Measurements from ENCODE around the gene CXXC5.

Gene CXXC5

DNA sequence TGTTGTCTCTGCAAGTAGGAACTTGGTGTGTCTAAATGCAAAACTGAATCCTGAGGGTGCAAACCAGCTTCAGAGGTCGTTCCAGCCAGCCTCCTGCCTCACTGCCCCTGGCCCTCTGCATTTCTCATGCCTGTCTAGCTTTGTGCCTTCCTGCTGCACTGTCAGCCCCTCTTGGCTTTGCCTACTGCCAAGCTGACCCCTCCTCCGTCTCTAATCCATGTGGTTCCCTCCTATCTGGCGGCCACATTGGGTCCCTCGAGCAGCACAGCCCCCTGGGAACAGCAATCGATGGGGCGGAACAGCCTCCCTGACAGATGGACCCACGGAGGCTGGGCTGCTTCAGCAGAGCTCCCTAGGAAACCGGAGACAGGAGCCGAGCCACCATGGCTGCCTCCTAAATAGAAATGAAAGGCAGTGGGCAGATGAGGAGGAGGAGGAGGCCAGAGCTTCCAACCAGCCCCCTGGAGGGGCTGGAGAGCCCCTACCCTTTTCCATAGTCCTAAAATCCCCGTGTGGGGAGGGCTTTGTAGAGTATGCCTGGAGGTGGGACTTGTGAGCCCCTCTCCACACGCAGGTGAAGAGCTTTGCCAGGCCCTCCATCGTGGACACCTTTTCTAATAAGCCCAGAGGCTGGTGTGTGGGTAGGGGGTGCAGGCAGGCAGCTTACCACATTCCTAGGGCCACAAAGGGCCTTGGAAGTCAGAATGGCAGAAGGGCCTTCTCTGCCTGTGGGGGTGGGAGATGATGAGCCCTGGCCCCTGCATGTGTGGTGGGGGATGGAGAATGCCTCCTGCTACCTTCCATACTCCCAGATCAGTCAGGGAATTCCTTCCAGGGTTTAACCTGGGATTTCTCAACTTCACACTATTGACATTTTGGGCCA is 9.2 kb upstream of the CXXC5 start:
- DNase-seq = peak; percentile 23

DNA sequence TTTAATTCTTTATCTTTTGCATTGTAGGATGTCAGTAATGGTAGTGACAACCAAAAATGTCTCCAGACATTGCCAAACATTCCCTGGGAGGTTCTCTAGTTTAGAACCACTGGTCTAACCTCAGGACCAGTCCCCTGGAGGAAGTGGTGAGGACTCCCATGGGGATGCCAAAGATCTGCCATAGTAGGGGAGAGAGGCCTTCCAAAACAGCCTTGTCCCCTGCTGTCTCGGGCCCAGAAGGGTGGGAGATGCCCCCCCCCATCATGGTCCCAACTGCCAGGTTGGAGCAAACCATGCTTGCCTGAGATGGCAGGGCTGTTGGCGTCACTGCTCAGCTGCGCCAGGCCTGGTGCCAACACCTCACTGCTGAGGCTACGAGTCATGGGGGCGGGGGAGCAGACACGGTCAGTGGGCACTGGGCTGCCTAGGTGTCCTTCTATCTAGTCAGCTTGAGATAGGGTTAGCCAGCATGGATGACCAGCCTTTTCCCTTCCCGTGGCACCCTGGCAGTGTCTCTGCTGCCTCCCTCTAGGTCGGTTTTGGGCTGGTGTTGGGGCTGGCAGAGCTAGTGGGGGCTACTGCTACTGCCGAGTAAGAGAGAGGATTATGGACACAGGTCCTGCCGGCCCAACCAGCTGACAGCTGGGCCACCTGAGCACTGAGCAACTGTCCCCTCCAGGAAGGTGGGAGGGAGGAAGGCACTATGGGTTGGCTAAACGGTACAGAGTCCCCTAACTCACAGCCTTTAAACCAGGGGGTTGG is 8.3 kb upstream of the CXXC5 start:
- peak; percentile 23 for DNase-seq

DNA sequence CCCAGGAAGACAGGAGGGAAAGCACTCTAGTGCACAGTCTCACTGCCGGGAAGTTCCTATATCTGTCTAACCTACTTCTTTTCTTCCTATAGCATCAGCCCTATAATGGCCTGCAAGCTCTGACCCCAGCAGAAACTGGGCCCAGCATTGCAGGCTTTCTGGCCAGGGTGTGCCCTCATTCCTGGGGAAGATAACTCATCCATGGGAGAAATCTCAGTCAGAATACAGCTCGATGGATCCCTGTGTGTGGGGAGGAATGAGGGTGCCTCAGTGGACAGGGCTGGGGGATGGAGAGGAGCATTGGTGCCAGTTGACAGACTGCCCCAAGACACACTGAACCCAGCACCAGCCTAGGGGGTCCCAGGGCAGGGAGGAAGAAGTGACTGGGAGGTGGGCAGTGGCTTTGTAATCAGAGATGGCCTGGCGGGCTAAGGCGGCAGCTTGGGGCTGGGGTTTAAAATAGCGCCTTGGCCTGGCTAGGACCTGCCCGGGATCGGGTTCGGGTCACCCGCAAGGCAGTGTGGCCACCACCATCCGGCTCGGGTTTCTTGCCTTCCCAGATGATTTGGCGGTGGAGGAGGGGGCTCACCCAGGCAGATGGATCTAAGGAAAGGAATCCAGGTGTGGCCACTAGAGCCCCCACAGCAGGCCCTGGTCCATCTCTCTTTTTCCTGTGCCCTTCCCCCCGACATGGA is 7.6 kb upstream of the CXXC5 start:
- peak; percentile 19 for DNase-seq

DNA sequence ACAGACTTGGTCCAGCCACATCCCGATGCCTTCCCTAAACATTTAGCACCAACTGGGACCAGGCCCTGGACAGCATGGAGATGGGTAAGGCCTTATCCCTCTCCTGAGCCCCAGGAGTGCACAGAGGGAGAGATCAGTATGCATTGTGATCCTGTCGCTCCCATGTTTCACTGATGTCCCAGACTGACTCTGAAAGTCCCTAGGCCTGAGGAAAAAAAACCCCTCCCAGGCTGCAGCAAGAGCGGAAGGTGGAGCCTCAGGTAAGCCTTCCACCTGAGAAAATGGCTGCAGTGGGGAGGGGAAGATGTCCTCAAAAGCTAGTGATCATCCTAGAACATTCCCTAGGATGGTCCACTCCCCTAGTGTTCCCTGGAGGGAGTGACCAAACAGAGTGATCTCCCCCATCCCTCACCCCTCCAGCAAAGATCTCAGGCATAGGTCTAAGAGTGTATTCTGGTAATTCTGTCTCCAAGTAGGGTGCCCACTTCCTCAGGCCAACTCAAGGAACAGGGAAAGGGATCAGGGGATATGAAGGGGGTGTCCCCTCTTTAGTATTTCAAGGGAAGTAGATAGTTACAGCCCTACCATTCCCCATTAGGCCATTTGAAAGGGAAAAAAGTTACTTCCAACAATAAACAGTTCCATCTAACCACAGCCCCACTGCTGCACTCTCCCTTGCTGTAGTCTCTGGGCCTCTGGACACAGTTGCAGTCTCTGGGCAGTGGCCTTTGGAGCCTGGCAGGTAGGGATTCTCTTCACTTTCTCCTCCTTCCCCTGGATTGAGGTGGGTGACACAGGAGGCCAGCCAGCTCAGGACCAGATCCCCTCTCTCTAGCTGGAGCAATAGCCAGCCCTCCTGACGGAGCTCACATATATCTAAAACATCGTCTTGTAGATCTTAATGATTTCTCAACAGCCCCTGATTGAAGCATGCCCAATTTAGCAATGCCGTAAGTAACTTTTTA is 6.8 kb upstream of the CXXC5 start:
- no peak for DNase-seq

DNA sequence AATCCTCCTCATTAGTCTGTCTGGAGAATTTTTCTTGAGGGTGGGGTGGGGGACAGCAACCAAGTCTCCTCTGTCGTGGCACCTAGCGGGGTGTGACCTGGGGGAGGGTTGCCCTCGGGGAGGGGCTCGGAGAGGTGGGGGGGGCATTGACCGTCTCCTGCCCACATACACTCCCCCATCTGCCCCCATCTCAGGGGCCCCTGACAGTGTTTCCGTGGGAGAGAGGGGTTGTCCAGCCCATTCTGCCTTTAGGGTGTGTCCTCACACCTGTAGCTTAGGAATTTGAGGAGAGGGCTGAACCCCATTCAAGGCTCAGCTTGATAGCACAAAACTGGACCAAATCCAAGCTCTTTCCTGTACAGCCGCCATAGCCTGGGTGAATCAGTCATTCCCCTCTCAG is 5.9 kb upstream of the CXXC5 start:
- no peak for DNase-seq

DNA sequence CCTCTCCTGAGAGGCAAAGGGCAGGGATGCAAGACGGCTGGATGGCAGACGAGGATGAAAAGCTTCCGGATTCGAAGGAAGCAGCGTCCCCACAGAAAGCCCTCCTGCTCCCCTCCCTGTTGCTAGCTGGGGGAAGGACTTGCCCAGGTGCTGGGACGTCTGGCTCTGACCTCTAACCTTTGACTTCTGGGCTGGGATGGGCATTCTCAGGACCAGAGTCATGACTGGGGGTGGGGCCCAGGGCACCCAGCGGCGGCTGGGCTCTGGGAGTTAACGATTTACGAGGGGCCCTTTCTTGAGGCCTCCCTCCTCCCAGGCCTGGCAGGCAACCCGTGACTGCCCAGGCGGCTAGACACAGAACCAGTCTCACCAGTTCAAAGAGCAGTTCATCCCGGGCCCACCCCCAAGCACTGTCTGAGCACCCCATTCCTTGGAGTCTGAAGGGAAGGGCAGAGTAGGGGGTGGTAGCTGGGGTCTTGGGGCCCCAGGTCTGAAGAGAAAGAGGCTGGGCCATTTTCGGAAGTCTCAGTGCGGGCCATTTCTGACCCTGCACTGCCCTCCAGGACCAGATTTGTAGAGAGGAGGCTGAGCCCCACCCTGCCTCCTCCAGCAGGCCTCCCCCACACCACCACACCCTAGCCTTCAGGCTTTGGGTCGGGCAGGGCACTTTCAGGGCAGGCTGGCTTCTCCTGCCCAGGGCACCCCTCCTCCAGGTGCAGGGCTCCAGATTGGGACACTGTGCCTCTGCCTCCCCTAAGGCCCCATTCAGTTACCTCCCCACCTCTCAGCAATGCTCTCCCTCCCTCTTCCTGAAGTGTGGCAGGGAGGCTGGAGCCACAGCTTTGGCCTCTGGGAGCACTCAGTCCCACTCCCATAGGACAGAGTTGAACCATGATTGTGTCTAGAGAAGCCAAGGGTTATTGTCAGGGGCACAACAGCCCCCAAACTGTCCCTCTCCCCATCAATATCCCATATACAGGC is 5.0 kb upstream of the CXXC5 start:
- DNase-seq = no peak

DNA sequence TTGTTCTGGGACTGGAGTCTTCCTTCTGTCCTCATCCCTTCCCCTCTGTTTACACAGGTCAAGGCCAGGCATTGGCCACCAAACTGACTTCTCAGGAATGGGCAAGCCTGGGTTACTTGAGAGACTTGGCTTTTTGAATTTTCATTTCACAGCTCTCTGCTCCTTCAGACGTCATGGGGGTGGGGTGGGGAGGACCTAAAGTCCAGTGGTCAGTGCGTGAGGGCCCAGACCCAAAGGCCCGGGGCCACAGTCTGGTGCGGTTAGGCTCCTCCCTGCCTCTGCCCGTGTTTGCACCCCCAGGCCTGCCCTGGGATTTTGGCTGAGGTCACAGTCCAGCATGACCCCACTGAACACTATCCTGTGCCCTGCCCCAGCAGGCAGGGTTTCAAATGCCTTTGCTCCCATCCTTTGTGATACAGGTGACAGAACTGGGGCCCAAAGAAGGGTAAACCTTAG is 4.1 kb upstream of the CXXC5 start:
- DNase-seq = no peak

DNA sequence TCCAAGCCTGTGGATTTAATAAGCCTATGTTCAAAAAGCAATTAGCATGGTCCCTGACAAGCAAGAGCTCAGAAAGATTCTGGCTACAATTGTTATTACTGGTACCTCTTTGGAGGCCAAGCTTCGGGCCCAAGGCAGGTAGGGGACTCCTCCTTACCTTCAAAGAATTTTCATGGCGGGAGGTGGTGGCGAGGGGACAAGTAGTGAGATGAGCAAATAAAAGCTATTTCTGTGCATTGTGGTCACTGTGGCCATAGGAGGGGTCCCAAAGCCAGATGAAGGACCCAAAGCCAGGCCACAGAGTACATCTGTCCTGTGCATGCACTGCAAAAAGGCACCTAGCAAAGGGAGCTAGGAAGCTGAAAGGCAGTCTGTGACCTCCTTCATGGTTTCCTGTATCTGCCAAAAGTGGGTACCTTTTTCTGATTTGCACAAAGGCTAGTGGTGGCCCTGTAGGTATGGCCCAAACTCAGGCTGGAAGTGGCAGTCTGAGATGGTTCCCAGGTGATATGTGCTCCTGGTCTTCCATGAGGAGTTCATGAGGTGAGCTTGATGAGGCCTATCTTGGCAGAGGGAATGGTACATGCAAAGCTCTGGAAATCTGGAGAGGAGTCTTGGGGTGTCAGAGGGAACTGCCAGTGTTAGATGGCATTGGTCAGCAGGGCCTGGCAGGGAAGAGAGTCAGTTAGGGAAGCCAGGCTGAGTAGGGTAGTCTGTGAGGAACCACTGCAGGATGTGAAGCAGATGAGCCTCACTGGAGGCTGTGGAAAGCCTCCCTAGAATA is 3.3 kb upstream of the CXXC5 start:
- no peak for DNase-seq

DNA sequence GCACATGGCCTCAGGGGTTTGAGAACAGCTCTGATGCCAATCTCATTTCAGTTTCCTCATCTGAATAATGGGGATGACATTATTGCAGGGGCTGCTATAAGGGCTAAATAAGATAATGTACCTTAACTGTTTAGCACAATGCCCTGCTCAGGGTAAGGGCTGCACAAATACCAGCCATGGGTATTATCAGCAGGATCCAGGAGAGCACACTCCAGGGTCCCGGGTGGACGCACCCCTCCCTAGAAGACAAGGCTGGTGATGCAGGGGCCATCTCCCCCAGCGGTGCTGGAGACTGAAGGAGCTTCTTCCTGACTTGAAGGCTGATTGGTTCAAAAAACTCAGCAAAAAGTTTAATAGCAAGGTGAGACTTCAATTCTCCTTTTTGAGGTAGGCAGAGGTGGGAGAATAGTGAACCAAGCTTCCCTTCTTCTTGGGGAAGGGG is 2.7 kb upstream of the CXXC5 start:
- DNase-seq = no peak

DNA sequence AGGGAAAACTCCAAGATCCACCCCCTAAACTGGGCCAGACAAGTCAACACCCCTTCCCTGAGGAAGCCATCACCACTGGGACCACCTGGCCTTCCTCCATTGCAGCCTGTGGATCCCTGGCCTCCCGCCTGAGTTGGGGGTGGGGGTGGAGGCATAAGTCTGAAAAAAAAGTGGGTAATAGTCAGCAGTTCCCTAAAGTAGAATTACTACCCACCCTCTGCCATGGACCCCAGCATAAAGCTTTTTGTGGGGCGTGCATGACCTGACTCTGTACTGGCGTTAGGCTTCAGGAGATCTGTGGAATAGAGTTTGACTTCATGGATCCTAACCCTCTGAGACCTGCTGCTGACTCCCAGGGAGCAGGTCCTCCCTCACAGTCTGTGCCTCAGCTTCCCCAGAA is 2.0 kb upstream of the CXXC5 start:
- no peak for DNase-seq

DNA sequence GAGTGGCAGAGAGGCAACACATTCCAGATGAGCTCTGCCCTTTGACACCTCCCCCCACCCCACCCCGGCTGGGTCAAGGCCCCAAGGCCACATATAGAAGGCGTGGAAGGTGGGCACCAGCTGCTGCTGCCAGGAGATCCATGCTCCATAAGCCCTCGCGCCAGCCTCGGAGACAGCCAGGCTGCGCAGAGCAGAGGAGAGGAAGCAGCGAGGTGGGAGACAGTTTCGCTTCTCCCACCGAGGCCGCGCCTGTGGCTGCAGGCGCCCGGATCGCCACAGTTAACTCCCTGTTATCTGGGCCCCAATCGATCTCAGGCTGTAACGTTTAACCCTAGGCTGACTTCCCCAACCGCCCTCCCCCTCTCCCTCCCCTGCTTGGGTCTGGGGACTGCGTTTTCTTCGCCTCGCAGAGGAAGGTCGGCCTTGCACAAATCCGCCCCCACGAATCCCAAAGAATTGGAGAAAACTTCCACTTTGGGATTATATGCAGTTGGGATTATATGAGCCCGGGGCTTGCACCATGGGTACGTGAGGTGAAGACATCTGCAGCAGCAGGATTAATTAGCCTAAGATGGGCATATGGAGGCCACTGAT is 1.1 kb upstream of the CXXC5 start:
- no peak for DNase-seq

DNA sequence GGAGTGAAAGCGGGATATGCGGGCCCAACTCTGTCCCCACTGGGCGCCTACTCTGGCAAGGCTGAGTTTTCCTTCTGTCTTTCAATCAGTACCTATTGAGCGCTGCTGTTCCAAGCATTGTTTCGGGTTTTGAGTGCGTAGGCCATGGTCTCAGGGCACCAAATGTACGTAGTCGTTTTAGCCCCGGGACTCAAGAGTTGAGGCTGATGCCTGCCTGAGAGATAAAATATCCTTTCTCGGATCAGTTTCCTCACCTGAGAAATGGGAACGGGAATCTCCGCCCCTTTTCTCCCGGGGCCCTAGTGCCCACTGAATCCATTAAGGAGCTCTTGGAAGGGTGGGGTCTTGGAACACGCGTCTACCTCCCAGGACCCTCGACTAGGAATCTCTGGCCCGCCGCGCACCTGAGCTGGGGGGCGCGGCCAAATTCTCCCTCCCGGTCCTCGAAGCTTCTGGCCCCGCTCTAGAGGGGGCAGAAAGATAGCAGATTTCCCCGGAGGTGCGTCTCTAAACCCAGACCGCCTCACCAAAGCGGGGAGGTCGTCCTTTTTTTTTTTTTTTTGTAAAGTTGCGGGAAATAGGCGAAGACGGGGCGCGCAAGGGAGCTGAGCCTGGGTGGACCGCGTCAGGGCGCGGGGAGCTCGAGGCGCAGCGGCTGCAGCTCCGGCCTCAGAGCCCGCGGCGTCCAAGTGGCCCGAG is 494 bp upstream of the CXXC5 start:
- DNase-seq = no peak

DNA sequence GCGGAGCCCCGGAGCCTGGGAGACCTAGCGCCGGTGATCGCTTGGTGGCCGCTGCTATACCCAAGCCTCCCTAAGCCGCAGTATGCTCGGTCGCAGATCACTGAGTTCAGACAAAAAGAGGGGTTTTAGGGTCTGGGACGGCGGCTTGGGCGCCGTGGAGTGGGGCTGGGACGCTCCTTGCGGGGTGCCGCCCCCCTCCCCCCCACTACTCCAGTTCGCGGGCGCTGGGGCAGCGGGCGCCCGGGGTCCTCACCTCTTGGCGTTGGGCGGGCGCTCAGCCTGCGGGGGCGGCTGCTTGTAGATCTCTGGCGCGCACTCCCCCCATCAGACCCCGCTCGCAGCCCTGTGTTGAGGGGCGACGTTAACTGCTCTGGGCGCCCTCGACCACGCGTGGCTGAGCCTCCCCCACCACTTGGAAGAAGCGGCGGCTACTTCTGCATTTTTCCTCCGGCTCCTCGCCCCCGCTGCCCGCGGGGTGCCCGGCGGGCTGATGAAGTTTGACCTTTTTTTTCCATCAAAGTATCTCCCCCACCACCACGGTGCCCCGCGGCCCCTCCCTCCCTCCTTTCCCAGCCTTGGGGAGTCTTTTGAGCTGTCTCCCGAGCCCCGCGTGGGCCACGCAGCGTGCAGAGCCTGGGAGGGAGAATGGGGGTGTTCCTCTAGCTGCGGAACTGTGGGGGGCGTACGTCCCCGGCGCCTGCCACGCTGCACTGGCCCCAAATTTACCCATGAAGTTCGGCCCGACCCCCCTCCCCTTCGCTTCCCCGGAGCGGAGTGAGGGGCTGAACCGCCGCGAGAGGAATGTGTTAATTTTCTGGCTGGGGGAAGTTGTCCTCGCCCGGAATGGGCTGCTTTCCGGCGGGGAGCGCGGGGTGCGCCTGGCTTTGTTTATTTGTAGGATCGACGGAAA is 1.2 kb downstream of the CXXC5 start:
- peak; percentile 34 for DNase-seq

DNA sequence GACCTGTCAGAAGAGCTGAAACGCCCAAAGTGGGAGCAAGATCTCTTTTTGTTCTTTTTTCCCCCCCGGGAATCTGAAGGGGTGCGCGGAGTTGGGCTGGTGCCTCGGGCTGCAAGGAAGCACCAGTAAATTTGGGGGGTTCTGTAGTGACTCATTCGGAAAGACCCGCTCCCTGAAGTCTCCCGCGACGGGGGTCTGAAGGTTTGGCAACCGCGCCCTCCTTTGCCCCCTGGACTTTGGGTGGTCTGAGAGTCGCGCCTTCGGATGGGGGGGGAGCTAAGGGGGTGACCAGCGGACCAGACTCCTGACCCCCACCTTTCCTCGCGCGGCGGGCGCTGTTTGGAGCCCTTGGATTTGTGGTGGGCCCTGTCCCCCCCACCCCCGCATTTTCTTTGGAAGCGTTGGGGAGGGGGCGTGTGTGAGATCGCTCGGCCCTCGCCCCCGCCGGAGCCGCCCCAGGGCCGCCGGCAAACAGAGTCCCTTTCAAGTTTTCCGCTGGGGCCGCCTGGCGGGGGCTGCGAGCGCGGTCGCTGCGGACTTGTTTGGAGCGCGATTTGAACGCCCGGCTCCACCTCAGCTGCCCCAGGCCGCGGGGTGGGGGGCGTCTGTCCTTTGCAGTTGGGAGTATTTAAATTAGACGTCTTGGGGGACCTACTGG is 2.0 kb downstream of the CXXC5 start:
- DNase-seq = peak; percentile 58

DNA sequence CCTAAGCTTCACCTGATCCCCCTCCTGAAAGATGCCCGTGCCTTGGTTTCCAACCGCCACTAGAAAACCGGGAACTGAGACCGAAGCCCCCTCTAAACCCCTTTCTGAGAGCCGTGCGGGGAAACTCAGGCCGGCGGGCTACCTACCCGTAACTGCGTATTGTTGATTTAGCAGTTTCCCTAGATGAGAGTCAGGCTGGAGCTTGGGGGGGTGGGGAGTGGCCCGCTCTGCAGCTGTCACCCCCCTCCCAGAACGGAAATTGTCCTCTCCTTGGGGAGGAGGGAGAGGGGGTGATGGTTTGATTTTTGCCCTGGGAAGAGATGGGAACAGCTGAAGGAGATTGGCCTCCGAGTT is 2.5 kb downstream of the CXXC5 start:
- no peak for DNase-seq

DNA sequence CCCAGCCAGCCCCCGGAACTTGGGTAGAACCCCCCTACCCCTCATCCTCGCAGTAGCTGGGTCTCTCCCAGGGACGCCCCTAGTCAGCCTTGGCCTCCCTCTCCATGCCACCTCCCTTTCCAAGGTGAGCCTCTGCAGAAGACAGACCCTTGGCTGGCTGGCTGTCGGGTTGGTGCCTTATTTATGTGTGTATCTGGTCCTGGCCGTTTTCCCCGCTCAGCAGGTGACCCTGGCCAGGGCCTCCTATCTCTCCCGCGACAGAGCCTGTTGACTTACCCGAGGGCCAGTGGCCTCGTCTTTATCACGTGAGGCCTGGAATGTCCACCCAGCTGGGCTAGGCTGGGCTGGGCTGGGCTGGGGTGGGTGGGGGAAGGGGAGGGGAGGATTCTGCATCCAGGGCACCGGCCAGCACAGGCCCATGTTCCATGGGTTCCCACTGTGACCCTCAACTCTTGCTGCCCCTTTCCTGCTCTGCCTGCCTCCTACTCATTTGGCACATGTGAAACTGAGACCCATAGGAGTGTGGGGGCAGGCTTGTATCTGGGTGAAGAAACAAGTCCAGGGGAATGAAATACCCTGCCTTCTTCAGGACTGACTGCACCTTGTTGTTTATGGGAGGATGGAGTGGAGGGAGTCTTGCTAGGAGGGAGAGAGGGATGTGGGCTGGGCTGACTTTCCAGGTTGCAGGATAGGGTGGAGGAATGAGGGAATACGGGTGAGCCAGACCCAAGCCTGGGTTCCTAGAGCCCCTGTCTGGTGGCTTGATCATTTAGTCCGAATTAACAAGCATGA is 3.1 kb downstream of the CXXC5 start:
- DNase-seq = no peak

Measured in stimulated activated CD8-positive, alpha-beta memory T cell treated with anti-CD3 and anti-CD28 coated beads, Interleukin-4, amount 100 ng/mL, for 48 hours (primary cell).